Measurements from ENCODE around the gene TRMT11. TPM values are rescaled to one million over a fixed set of nuclear protein-coding genes. Genes with fewer than 3 reads are reported as not detected.
A peak's percentile ranks its signal among the peaks of the same experiment; 100 is the strongest.

TRMT11 gene
- total and polyA plus RNA-seq, 2 of the 13 experiments (the other 11 are each of a cell fraction or from before 2014, with no cell fraction given): 42.2 to 81.9 TPM

GRCh38 chr6:125945378-125946141 lies 40.8 kb upstream of the TRMT11 start (continued):
- TF ChIP-seq RAD21 (CRISPR knock-in tag; IDR thresholded peaks at IDR 0.05): no peak
- no peak for TF ChIP-seq NR2F2 (IDR thresholded peaks at IDR 0.05; ENCODE audit: borderline replicate concordance, low read depth)
- TF ChIP-seq ERF (CRISPR knock-in tag; IDR thresholded peaks at IDR 0.05): no peak
- no peak for TF ChIP-seq ZNF552 (CRISPR knock-in tag; IDR thresholded peaks at IDR 0.05; ENCODE audit: borderline replicate concordance)
- peak; percentile 77 for TF ChIP-seq HOMEZ (CRISPR knock-in tag; IDR thresholded peaks at IDR 0.05; ENCODE audit: low read depth)
- TF ChIP-seq ZSCAN29 (CRISPR knock-in tag; conservative IDR thresholded peaks at IDR 0.05): no peak
- no peak for TF ChIP-seq HCFC1 (IDR thresholded peaks at IDR 0.05; ENCODE audit: low read depth, low read length)
- no peak for TF ChIP-seq CTCF (CRISPR knock-in tag; IDR thresholded peaks at IDR 0.05)
- TF ChIP-seq ZNF460 (CRISPR knock-in tag; IDR thresholded peaks at IDR 0.05; ENCODE audit: borderline replicate concordance): no peak
- TF ChIP-seq SRSF9 (IDR thresholded peaks at IDR 0.05; ENCODE audit: borderline replicate concordance, insufficient read depth, low read depth, low read length, poor library complexity, severe bottlenecking): no peak
- TF ChIP-seq MAF1 (CRISPR knock-in tag; IDR thresholded peaks at IDR 0.05; ENCODE audit: borderline replicate concordance): no peak
- TF ChIP-seq CREB3 (CRISPR knock-in tag; IDR thresholded peaks at IDR 0.05): no peak
- TF ChIP-seq PAF1 (CRISPR knock-in tag; IDR thresholded peaks at IDR 0.05): no peak
- TF ChIP-seq KLF11 (CRISPR knock-in tag; IDR thresholded peaks at IDR 0.05): no peak
- no peak for TF ChIP-seq NKX3-1 (CRISPR knock-in tag; IDR thresholded peaks at IDR 0.05)
- no peak for TF ChIP-seq MXD1 (CRISPR knock-in tag; IDR thresholded peaks at IDR 0.05)
- TF ChIP-seq ZFYVE20 (CRISPR knock-in tag; IDR thresholded peaks at IDR 0.05; ENCODE audit: borderline replicate concordance, low read depth): no peak
- no peak for TF ChIP-seq TARDBP (CRISPR knock-in tag; IDR thresholded peaks at IDR 0.05)
- TF ChIP-seq KAT2B (IDR thresholded peaks at IDR 0.05; ENCODE audit: borderline replicate concordance, low read depth, low read length): no peak
- TF ChIP-seq ZNF644 (CRISPR knock-in tag; IDR thresholded peaks at IDR 0.05; ENCODE audit: low read depth): 0 out of 2 replicates have a peak, but pooled peaks have one; percentile 23
- TF ChIP-seq HHEX (CRISPR knock-in tag; IDR thresholded peaks at IDR 0.05): no peak
- TF ChIP-seq CEBPB (IDR thresholded peaks at IDR 0.05; ENCODE audit: borderline replicate concordance, low read depth, low read length): peak; percentile 81
- no peak for TF ChIP-seq ZBTB3 (CRISPR knock-in tag; IDR thresholded peaks at IDR 0.05; ENCODE audit: borderline replicate concordance, low read depth)
- no peak for TF ChIP-seq MEF2D (CRISPR knock-in tag; IDR thresholded peaks at IDR 0.05)

All from HepG2 (cell line).